ENCODE measurements around the gene CHI3L2.

The CHI3L2 gene

GRCh38 chr1:111220302-111220890, 7.1 kb upstream of the CHI3L2 start:
- Histone ChIP-seq H3K27me3 (ENCODE audit: insufficient read depth, low read depth, severe bottlenecking) (no peaks in the 10 kb centered on the region), H3K9me3 (ENCODE audit: severe bottlenecking) (no peaks in the 10 kb centered on the region), H3K36me3 (no peaks in the 10 kb centered on the region), H3K27ac (no peak overlapping the region), H3K4me3 (ENCODE audit: low read depth, low read length) (no peak overlapping the region)
- TF ChIP-seq CTCF (IDR thresholded peaks at IDR 0.05; ENCODE audit: low read depth, low read length) = no peak
- no peak for DNase-seq

- TF ChIP-seq CTCF (IDR thresholded peaks at IDR 0.05; ENCODE audit: low read depth, low read length) = no peak
- H3K9me3 ChIP-seq (ENCODE audit: severe bottlenecking) = no peaks in the 10 kb centered on the region
- no peak overlapping the region for H3K4me3 ChIP-seq (ENCODE audit: low read depth, low read length)
- DNase-seq = peak; percentile 68
- H3K27me3 ChIP-seq (ENCODE audit: insufficient read depth, low read depth, severe bottlenecking) = no peaks in the 10 kb centered on the region
- no peaks in the 10 kb centered on the region for H3K36me3 ChIP-seq
- H3K27ac ChIP-seq = no peak overlapping the region
These were observed 6.3 kb upstream of the CHI3L2 start for GRCh38 chr1:111221276-111221632.

- TF ChIP-seq CTCF (IDR thresholded peaks at IDR 0.05; ENCODE audit: low read depth, low read length) = no peak
- H3K9me3 ChIP-seq (ENCODE audit: severe bottlenecking) = no peaks in the 10 kb centered on the region
- no peak overlapping the region for H3K27ac ChIP-seq
- H3K36me3 ChIP-seq = no peaks in the 10 kb centered on the region
- H3K27me3 ChIP-seq (ENCODE audit: insufficient read depth, low read depth, severe bottlenecking) = no peaks in the 10 kb centered on the region
- DNase-seq = peak; percentile 75
- no peak overlapping the region for H3K4me3 ChIP-seq (ENCODE audit: low read depth, low read length)
These were observed 5.8 kb upstream of the CHI3L2 start for GRCh38 chr1:111221633-111222291.

GRCh38 chr1:111222308-111223125, 5.0 kb upstream of the CHI3L2 start:
- Histone ChIP-seq H3K27ac (no peak overlapping the region), H3K9me3 (ENCODE audit: severe bottlenecking) (no peaks in the 10 kb centered on the region), H3K36me3 (no peaks in the 10 kb centered on the region), H3K27me3 (ENCODE audit: insufficient read depth, low read depth, severe bottlenecking) (no peaks in the 10 kb centered on the region), H3K4me3 (ENCODE audit: low read depth, low read length) (no peak overlapping the region)
- peak; percentile 84 for DNase-seq
- TF ChIP-seq CTCF (IDR thresholded peaks at IDR 0.05; ENCODE audit: low read depth, low read length) = peak; percentile 93

- Histone ChIP-seq H3K4me3 (ENCODE audit: low read depth, low read length) (no peak overlapping the region), H3K27me3 (ENCODE audit: insufficient read depth, low read depth, severe bottlenecking) (no peaks in the 10 kb centered on the region), H3K9me3 (ENCODE audit: severe bottlenecking) (no peaks in the 10 kb centered on the region), H3K36me3 (no peaks in the 10 kb centered on the region), H3K27ac (no peak overlapping the region)
- no peak for DNase-seq
- no peak for TF ChIP-seq CTCF (IDR thresholded peaks at IDR 0.05; ENCODE audit: low read depth, low read length)
These were observed 4.3 kb upstream of the CHI3L2 start for GRCh38 chr1:111223126-111223685.

Measured in WERI-Rb-1 (cell line).